Thymus (tissue), 14 donors: ENCODE measurements around the gene CLSTN2. TPM values are rescaled to one million over a fixed set of nuclear protein-coding genes. Genes with fewer than 3 reads are reported as not detected.

Source experiments
- DNase-seq, 9 donors: peaks; one replicate each; pipeline ENCODE4 v3.0.0-alpha.2; 2013; ENCODE audit warnings: low spot score in 9 of 9, low read depth in 6 of 9, missing footprints in 1 of 9
- H3K27ac ChIP-seq, 2 donors: one replicate each; pipeline ENCODE4 v1.5.1; 2013; ENCODE audit warnings: control low read depth in 1 of 2, low read depth in 1 of 2, low read length in 1 of 2, mild to moderate bottlenecking in 1 of 2, moderate library complexity in 1 of 2
- H3K27me3 ChIP-seq, 2 donors: one replicate each; pipeline ENCODE4 v1.5.1; 2013; ENCODE audit warnings: low read length in 1 of 2; ENCODE audit not compliant: control insufficient read depth in 2 of 2, insufficient read depth in 1 of 2
- H3K36me3 ChIP-seq, 2 donors: one replicate each; pipeline ENCODE4 v1.5.1; 2013; ENCODE audit warnings: low read length in 1 of 2, mild to moderate bottlenecking in 1 of 2, moderate library complexity in 1 of 2; ENCODE audit not compliant: control insufficient read depth in 2 of 2, insufficient read depth in 2 of 2
- H3K4me1 ChIP-seq, 2 donors: one replicate each; pipeline ENCODE4 v1.5.1; 2013; ENCODE audit warnings: low read length in 2 of 2; ENCODE audit not compliant: control insufficient read depth in 2 of 2, insufficient read depth in 2 of 2
- H3K4me3 ChIP-seq, 2 donors: one replicate each; pipeline ENCODE4 v1.5.1; 2013; ENCODE audit warnings: low read length in 2 of 2, control low read depth in 1 of 2, mild to moderate bottlenecking in 1 of 2
- H3K9me3 ChIP-seq, 2 donors: one replicate each; pipeline ENCODE4 v1.5.1; 2013; ENCODE audit warnings: low read length in 1 of 2, mild to moderate bottlenecking in 1 of 2; ENCODE audit not compliant: control insufficient read depth in 2 of 2, insufficient read depth in 1 of 2
- WGBS: extraction: QIAGEN DNeasy Blood & Tissue Kit; methylation state at CpG from one replicate; pipeline ENCODE4 v1.1.7; 2013; 5-methylcytosine and 5-hydroxymethylcytosine counted together
- long read RNA-seq, 10 donors: transcript quantifications; one replicate each; lab custom pipeline, GENCODE V29; 2026
- polyA plus RNA-seq: library from polyadenylated mRNA; stranded (reverse); fragments of 200-250 nt; gene quantifications from one replicate; pipeline ENCODE4 v1.2.3, GENCODE V29; 2013
- total RNA-seq: library from RNA; stranded (reverse); fragments of 120-200 nt; gene quantifications from one replicate; pipeline ENCODE4 v1.2.4, GENCODE V29; 2013
- donor health status: healthy.

CLSTN2 gene
- total RNA-seq (0.61 TPM), polyA plus RNA-seq (0.25 TPM)
- long read RNA-seq, donor 1 = 0 reads
- long read RNA-seq, donor 2 = 0 reads
- long read RNA-seq, donor 3 = 0 reads
- long read RNA-seq, donor 4 = 0 reads
- long read RNA-seq, donor 5 = 0 reads
- long read RNA-seq, donor 6 = 0 reads
- long read RNA-seq, donor 7 = 0 reads
- long read RNA-seq, donor 8 = 0 reads
- long read RNA-seq, donor 9 = 0 reads
- long read RNA-seq, donor 10 = 0 reads

GRCh38 chr3:139935016-139935865 is at the start of gene CLSTN2:
Gene CLSTN2 (plus strand): TSS chr3:139935185.
- H3K27me3 ChIP-seq = peaks cover 36 to 51% of the 10 kb centered on the region in 2 donors
- DNase-seq = peak in 3 of 9 donors; percentile 9 to 16 (median 12)
- 1% methylated on average over 89 of the region's 89 CpGs for WGBS
- peaks cover 2 to 8% of the 10 kb centered on the region in 2 donors for H3K4me1 ChIP-seq
- no peak within 1 kb of the TSS for H3K27ac ChIP-seq
- H3K36me3 ChIP-seq = no peaks in the 10 kb centered on the region
- H3K9me3 ChIP-seq = no peaks in the 10 kb centered on the region
- H3K4me3 ChIP-seq = peak within 1 kb of the TSS in 1 of 2 donors; percentile 25

GRCh38 chr3:139887431-139887830 is 47.6 kb upstream of the CLSTN2 start:
- Histone ChIP-seq H3K27me3 (no peaks in the 10 kb centered on the region), H3K4me1 (no peaks in the 10 kb centered on the region), H3K27ac (no peak overlapping the region), H3K9me3 (peaks cover 0 to 5% of the 10 kb centered on the region in 2 donors), H3K4me3 (no peak overlapping the region), H3K36me3 (no peaks in the 10 kb centered on the region)
- no peak for DNase-seq

- no peaks in the 10 kb centered on the region for H3K27me3 ChIP-seq
- H3K27ac ChIP-seq = no peak overlapping the region
- no peak for DNase-seq
- WGBS = 95% methylated on average over 2 of the region's 2 CpGs
- no peaks in the 10 kb centered on the region for H3K4me1 ChIP-seq
- H3K36me3 ChIP-seq = no peaks in the 10 kb centered on the region
- no peak overlapping the region for H3K4me3 ChIP-seq
- H3K9me3 ChIP-seq = no peaks in the 10 kb centered on the region
Measured at GRCh38 chr3:139888561-139889140, 46.3 kb upstream of the CLSTN2 start.

GRCh38 chr3:139893267-139893962 is 41.6 kb upstream of the CLSTN2 start:
- Histone ChIP-seq H3K4me1 (no peaks in the 10 kb centered on the region), H3K36me3 (no peaks in the 10 kb centered on the region), H3K9me3 (no peaks in the 10 kb centered on the region), H3K27me3 (no peaks in the 10 kb centered on the region), H3K4me3 (no peak overlapping the region), H3K27ac (no peak overlapping the region)
- DNase-seq = no peak
- WGBS = 81% methylated on average over 2 of the region's 2 CpGs

GRCh38 chr3:139893963-139894642 is 40.9 kb upstream of the CLSTN2 start:
- Histone ChIP-seq H3K36me3 (no peaks in the 10 kb centered on the region), H3K27me3 (no peaks in the 10 kb centered on the region), H3K27ac (no peak overlapping the region), H3K9me3 (no peaks in the 10 kb centered on the region), H3K4me3 (no peak overlapping the region), H3K4me1 (no peaks in the 10 kb centered on the region)
- DNase-seq = no peak
- 94% methylated on average over 5 of the region's 5 CpGs for WGBS

- no peaks in the 10 kb centered on the region for H3K4me1 ChIP-seq
- DNase-seq = no peak
- H3K27me3 ChIP-seq = no peaks in the 10 kb centered on the region
- no peak overlapping the region for H3K27ac ChIP-seq
- no peaks in the 10 kb centered on the region for H3K9me3 ChIP-seq
- 83% methylated on average over 1 of the region's 1 CpG for WGBS
- no peak overlapping the region for H3K4me3 ChIP-seq
- H3K36me3 ChIP-seq = no peaks in the 10 kb centered on the region
Measured at GRCh38 chr3:139894643-139894989, 40.4 kb upstream of the CLSTN2 start.

- H3K9me3 ChIP-seq = no peaks in the 10 kb centered on the region
- no peaks in the 10 kb centered on the region for H3K4me1 ChIP-seq
- no peaks in the 10 kb centered on the region for H3K36me3 ChIP-seq
- H3K4me3 ChIP-seq = no peak overlapping the region
- DNase-seq = no peak
- no peaks in the 10 kb centered on the region for H3K27me3 ChIP-seq
- 90% methylated on average over 5 of the region's 5 CpGs for WGBS
- no peak overlapping the region for H3K27ac ChIP-seq
Measured at GRCh38 chr3:139897759-139898158, 37.2 kb upstream of the CLSTN2 start.

GRCh38 chr3:139906418-139906817 is 28.6 kb upstream of the CLSTN2 start:
- 94% methylated on average over 1 of the region's 1 CpG for WGBS
- H3K4me1 ChIP-seq = no peaks in the 10 kb centered on the region
- no peak overlapping the region for H3K4me3 ChIP-seq
- no peak for DNase-seq
- no peaks in the 10 kb centered on the region for H3K27me3 ChIP-seq
- no peaks in the 10 kb centered on the region for H3K36me3 ChIP-seq
- H3K27ac ChIP-seq = no peak overlapping the region
- H3K9me3 ChIP-seq = no peaks in the 10 kb centered on the region
